T47D (cell line): ENCODE data around the gene ADAM19.

Experiments
- DNase-seq, 2 experiments: peaks; one replicate each; pipeline versions ENCODE4 v3.0.0 to v3.0.0-alpha.2; 2011 to 2012; ENCODE audit warnings: low read depth in 1 of 2, low spot score in 1 of 2
- JUND ChIP-seq: IDR thresholded peaks from 2 replicates; pipeline ENCODE4 v1.6.1; 2012; ENCODE audit warnings: low read depth
- in situ Hi-C: cut with HindIII; loops from 2 replicates; pipeline ENCODE4 v1.10.0; 2016; ENCODE audit warnings: low sequenced_read_pairs, low pct_unique_long_range_greater_than_20kb

ADAM19 gene

GRCh38 chr5:157590478-157590877, 14.9 kb upstream of the ADAM19 start:
- DNase-seq: no peak
- in situ Hi-C loops: no loop called here
- no peak for TF ChIP-seq JUND

GRCh38 chr5:157584628-157585027, 9.1 kb upstream of the ADAM19 start:
- in situ Hi-C loops: no loop called here
- no peak for DNase-seq
- no peak for TF ChIP-seq JUND

- in situ Hi-C loops: no loop called here
- DNase-seq: no peak
- no peak for TF ChIP-seq JUND
Observed at GRCh38 chr5:157582731-157583620, 7.4 kb upstream of the ADAM19 start.

- no peak for TF ChIP-seq JUND
- no peak for DNase-seq
- in situ Hi-C loops: no loop called here
Observed at GRCh38 chr5:157581901-157582300, 6.3 kb upstream of the ADAM19 start.

GRCh38 chr5:157578079-157578780, 2.7 kb upstream of the ADAM19 start:
- in situ Hi-C loops: no loop called here
- no peak for TF ChIP-seq JUND
- no peak for DNase-seq

- no peak for DNase-seq
- TF ChIP-seq JUND: no peak
- in situ Hi-C loops: no loop called here
Observed at GRCh38 chr5:157576678-157577077, 1.1 kb upstream of the ADAM19 start.

- peak in 1 of 2 experiments; percentile 29 for DNase-seq
- in situ Hi-C loops: no loop called here
- TF ChIP-seq JUND: no peak
Observed at GRCh38 chr5:157574456-157575380, 857 bp downstream of the ADAM19 start.

GRCh38 chr5:157571357-157571827, 4.2 kb downstream of the ADAM19 start:
- in situ Hi-C loops: no loop called here
- TF ChIP-seq JUND: no peak
- no peak for DNase-seq

GRCh38 chr5:157570531-157571200, 4.9 kb downstream of the ADAM19 start:
- in situ Hi-C loops: no loop called here
- no peak for TF ChIP-seq JUND
- no peak for DNase-seq

- in situ Hi-C loops: no loop called here
- no peak for TF ChIP-seq JUND
- no peak for DNase-seq
Observed at GRCh38 chr5:157568720-157569119, 6.9 kb downstream of the ADAM19 start.

- TF ChIP-seq JUND: no peak
- no peak for DNase-seq
- in situ Hi-C loops: no loop called here
Observed at GRCh38 chr5:157568222-157568621, 7.4 kb downstream of the ADAM19 start.
